Measurements from ENCODE around the gene TMEM147. TPM values are rescaled to one million over a fixed set of nuclear protein-coding genes. Genes with fewer than 3 reads are reported as not detected.

TMEM147 gene
- total and polyA plus RNA-seq, 4 donors: 18.1 to 97.4 (median 44.7) TPM

GRCh38 chr19:35559781-35560180 is 14.4 kb downstream of the TMEM147 start:
- peaks cover 0 to 7% (median 4%) of the 10 kb centered on the region in 4 donors for H3K4me1 ChIP-seq (ENCODE audit: control insufficient read depth in 4 of 4, insufficient read depth in 4 of 4, low read length in 3 of 4)
- H3K27ac ChIP-seq (ENCODE audit: low read depth in 1 of 2, low read length in 2 of 2): no peak overlapping the region
- TF ChIP-seq, protein P1, sequence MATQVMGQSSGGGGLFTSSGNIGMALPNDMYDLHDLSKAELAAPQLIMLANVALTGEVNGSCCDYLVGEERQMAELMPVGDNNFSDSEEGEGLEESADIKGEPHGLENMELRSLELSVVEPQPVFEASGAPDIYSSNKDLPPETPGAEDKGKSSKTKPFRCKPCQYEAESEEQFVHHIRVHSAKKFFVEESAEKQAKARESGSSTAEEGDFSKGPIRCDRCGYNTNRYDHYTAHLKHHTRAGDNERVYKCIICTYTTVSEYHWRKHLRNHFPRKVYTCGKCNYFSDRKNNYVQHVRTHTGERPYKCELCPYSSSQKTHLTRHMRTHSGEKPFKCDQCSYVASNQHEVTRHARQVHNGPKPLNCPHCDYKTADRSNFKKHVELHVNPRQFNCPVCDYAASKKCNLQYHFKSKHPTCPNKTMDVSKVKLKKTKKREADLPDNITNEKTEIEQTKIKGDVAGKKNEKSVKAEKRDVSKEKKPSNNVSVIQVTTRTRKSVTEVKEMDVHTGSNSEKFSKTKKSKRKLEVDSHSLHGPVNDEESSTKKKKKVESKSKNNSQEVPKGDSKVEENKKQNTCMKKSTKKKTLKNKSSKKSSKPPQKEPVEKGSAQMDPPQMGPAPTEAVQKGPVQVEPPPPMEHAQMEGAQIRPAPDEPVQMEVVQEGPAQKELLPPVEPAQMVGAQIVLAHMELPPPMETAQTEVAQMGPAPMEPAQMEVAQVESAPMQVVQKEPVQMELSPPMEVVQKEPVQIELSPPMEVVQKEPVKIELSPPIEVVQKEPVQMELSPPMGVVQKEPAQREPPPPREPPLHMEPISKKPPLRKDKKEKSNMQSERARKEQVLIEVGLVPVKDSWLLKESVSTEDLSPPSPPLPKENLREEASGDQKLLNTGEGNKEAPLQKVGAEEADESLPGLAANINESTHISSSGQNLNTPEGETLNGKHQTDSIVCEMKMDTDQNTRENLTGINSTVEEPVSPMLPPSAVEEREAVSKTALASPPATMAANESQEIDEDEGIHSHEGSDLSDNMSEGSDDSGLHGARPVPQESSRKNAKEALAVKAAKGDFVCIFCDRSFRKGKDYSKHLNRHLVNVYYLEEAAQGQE (IDR thresholded peaks at IDR 0.05): no peak
- no peak for TF ChIP-seq YY1 (IDR thresholded peaks at IDR 0.05)
- no peaks in the 10 kb centered on the region for H3K36me3 ChIP-seq (ENCODE audit: control insufficient read depth in 4 of 4, insufficient read depth in 3 of 4, low read depth in 1 of 4, low read length in 3 of 4)
- H3K4me3 ChIP-seq (ENCODE audit: low read depth in 1 of 3, low read length in 3 of 3): no peak overlapping the region
- WGBS: 86% methylated on average over 23 of the region's 23 CpGs
- no peak for DNase-seq (ENCODE audit: low spot score)
- peaks cover 0 to 7% (median 3%) of the 10 kb centered on the region in 4 donors for H3K27me3 ChIP-seq (ENCODE audit: control insufficient read depth in 4 of 4, insufficient read depth in 4 of 4, low read length in 3 of 4)
- no peak overlapping the region for H3K9ac ChIP-seq (ENCODE audit: low read depth in 1 of 2, low read length in 2 of 2)
- H3K9me3 ChIP-seq (ENCODE audit: control insufficient read depth in 4 of 4, low read length in 3 of 4): no peaks in the 10 kb centered on the region

DNA sequence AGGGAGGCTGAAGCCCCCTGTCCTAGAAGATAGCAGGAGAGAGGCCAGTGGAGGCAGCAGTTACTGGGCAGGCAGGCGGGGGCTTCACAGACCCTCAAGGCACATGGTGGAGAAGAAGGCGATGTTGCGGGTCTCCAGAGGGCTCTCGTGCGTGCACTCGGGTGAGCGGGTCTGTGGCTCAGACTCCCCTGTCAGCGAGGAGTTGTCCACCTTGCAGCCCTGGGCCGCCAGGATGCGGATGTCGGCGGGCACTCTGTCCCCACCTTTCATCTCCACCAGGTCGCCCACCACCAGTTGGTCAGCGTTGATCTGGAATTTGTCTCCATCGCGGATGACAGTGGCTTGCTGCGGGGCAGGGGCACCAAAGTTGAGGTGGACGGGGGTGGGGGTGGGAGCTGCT is 14.8 kb downstream of the TMEM147 start:
- Histone ChIP-seq H3K27ac (ENCODE audit: low read depth in 1 of 2, low read length in 2 of 2) (no peak overlapping the region), H3K4me1 (ENCODE audit: control insufficient read depth in 4 of 4, insufficient read depth in 4 of 4, low read length in 3 of 4) (peaks cover 0 to 7% (median 4%) of the 10 kb centered on the region in 4 donors), H3K27me3 (ENCODE audit: control insufficient read depth in 4 of 4, insufficient read depth in 4 of 4, low read length in 3 of 4) (peaks cover 0 to 7% (median 3%) of the 10 kb centered on the region in 4 donors), H3K4me3 (ENCODE audit: low read depth in 1 of 3, low read length in 3 of 3) (no peak overlapping the region), H3K9me3 (ENCODE audit: control insufficient read depth in 4 of 4, low read length in 3 of 4) (no peaks in the 10 kb centered on the region), H3K9ac (ENCODE audit: low read depth in 1 of 2, low read length in 2 of 2) (no peak overlapping the region), H3K36me3 (ENCODE audit: control insufficient read depth in 4 of 4, insufficient read depth in 3 of 4, low read depth in 1 of 4, low read length in 3 of 4) (no peaks in the 10 kb centered on the region)
- TF ChIP-seq, protein P1 (IDR thresholded peaks at IDR 0.05): no peak
- TF ChIP-seq YY1 (IDR thresholded peaks at IDR 0.05): no peak
- TF ChIP-seq FOXA2 (IDR thresholded peaks at IDR 0.05): no peak
- no peak for TF ChIP-seq EGR1 (IDR thresholded peaks at IDR 0.05; ENCODE audit: low read depth in 2 of 2)
- TF ChIP-seq, protein P2, sequence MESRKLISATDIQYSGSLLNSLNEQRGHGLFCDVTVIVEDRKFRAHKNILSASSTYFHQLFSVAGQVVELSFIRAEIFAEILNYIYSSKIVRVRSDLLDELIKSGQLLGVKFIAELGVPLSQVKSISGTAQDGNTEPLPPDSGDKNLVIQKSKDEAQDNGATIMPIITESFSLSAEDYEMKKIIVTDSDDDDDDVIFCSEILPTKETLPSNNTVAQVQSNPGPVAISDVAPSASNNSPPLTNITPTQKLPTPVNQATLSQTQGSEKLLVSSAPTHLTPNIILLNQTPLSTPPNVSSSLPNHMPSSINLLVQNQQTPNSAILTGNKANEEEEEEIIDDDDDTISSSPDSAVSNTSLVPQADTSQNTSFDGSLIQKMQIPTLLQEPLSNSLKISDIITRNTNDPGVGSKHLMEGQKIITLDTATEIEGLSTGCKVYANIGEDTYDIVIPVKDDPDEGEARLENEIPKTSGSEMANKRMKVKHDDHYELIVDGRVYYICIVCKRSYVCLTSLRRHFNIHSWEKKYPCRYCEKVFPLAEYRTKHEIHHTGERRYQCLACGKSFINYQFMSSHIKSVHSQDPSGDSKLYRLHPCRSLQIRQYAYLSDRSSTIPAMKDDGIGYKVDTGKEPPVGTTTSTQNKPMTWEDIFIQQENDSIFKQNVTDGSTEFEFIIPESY (IDR thresholded peaks at IDR 0.05): no peak
- TF ChIP-seq, protein P3, sequence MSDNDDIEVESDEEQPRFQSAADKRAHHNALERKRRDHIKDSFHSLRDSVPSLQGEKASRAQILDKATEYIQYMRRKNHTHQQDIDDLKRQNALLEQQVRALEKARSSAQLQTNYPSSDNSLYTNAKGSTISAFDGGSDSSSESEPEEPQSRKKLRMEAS (IDR thresholded peaks at IDR 0.05): no peak
- TF ChIP-seq SP1 (IDR thresholded peaks at IDR 0.05): no peak
- TF ChIP-seq TAF1 (conservative IDR thresholded peaks at IDR 0.05): no peak
- TF ChIP-seq HNF4G (IDR thresholded peaks at IDR 0.05): no peak
- TF ChIP-seq FOXA1 (IDR thresholded peaks at IDR 0.05): no peak
- no peak for TF ChIP-seq JUND (IDR thresholded peaks at IDR 0.05)
- TF ChIP-seq RAD21 (IDR thresholded peaks at IDR 0.05): no peak
- TF ChIP-seq GABPA (IDR thresholded peaks at IDR 0.05 in 1 of 2, conservative IDR thresholded peaks at IDR 0.05 in 1 of 2): no peak
- TF ChIP-seq NR2F2 (IDR thresholded peaks at IDR 0.05): no peak
- TF ChIP-seq, protein P4, sequence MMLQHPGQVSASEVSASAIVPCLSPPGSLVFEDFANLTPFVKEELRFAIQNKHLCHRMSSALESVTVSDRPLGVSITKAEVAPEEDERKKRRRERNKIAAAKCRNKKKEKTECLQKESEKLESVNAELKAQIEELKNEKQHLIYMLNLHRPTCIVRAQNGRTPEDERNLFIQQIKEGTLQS (IDR thresholded peaks at IDR 0.05): no peak
- TF ChIP-seq, protein P5, sequence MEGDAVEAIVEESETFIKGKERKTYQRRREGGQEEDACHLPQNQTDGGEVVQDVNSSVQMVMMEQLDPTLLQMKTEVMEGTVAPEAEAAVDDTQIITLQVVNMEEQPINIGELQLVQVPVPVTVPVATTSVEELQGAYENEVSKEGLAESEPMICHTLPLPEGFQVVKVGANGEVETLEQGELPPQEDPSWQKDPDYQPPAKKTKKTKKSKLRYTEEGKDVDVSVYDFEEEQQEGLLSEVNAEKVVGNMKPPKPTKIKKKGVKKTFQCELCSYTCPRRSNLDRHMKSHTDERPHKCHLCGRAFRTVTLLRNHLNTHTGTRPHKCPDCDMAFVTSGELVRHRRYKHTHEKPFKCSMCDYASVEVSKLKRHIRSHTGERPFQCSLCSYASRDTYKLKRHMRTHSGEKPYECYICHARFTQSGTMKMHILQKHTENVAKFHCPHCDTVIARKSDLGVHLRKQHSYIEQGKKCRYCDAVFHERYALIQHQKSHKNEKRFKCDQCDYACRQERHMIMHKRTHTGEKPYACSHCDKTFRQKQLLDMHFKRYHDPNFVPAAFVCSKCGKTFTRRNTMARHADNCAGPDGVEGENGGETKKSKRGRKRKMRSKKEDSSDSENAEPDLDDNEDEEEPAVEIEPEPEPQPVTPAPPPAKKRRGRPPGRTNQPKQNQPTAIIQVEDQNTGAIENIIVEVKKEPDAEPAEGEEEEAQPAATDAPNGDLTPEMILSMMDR (IDR thresholded peaks at IDR 0.05; ENCODE audit: low read depth, low read length, missing input control): no peak
- WGBS: 86% methylated on average over 18 of the region's 18 CpGs
- no peak for DNase-seq (ENCODE audit: low spot score)
